ENCODE results near the gene HOXB5. TPM values are rescaled to one million over a fixed set of nuclear protein-coding genes. Genes with fewer than 3 reads are reported as not detected.

The HOXB5 gene
- total and polyA plus RNA-seq, 2 experiments from 2014 or later = 0.24 to 1.9 TPM

DNA sequence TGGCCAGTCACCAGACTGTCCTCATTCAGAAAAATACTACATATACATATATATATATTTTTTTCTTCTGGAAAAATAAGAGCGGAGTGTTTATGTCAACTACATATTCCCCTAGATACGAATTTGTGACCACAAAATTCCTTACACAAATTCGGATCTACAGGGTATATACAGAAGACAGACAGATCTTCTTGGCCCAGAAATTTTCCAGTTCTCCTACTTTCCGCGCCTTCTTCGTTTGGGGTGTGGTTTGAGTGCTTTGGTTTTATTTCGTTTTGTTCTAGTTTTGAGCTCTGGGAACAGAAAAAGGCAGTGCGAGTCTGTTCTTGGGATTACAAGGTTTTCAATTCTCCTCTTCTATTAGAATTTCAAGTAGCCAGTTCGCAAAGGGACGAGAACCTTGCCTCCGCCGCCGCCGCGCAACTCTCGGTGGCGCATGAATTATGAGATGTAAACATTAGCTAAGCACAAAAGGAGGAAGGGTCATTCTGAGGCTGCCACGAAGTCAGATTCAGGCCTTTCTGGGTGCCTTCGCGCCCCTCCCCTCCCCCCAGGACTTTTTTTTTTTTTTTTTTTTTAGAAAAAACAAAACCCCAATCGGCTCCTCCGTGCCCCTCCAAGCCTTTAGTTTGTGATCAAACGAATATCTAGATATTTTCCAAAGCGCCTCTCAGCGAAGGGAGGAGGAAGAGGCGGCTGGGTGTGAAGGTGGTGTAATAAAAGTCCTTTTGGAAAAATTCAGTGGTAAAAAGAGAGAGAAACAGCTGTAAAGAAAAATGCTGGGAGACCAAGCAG is 13.6 kb downstream of the HOXB5 start:
- Histone ChIP-seq H3K4me3 (no peak overlapping the region), H3K27ac (no peak overlapping the region), H3K9me3 (ENCODE audit: low read depth) (no peaks in the 10 kb centered on the region), H3K4me1 (ENCODE audit: low read depth) (no peaks in the 10 kb centered on the region), H3K27me3 (peaks cover 97% of the 10 kb centered on the region), H3K36me3 (no peaks in the 10 kb centered on the region)
- TF ChIP-seq, protein P1, sequence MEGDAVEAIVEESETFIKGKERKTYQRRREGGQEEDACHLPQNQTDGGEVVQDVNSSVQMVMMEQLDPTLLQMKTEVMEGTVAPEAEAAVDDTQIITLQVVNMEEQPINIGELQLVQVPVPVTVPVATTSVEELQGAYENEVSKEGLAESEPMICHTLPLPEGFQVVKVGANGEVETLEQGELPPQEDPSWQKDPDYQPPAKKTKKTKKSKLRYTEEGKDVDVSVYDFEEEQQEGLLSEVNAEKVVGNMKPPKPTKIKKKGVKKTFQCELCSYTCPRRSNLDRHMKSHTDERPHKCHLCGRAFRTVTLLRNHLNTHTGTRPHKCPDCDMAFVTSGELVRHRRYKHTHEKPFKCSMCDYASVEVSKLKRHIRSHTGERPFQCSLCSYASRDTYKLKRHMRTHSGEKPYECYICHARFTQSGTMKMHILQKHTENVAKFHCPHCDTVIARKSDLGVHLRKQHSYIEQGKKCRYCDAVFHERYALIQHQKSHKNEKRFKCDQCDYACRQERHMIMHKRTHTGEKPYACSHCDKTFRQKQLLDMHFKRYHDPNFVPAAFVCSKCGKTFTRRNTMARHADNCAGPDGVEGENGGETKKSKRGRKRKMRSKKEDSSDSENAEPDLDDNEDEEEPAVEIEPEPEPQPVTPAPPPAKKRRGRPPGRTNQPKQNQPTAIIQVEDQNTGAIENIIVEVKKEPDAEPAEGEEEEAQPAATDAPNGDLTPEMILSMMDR (IDR thresholded peaks at IDR 0.05; ENCODE audit: low read depth, low read length) = no peak
- DNase-seq (ENCODE audit: low read depth in 1 of 2, low spot score in 1 of 2) = no peak

DNA sequence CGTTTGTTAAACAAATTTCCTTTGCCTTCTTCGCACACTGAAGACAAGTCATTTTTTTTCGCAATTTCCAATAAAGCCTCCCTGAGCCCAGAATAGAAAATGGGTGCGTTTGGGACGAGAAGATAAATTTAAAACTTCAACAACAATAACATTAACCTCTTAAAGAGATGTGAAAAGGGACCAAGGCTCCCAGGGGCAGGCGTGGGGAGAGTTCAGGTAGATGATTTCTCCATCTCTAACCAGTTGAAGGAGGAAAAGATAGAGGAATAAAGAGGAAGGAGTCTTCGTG is 14.2 kb downstream of the HOXB5 start:
- no peak overlapping the region for H3K27ac ChIP-seq
- H3K27me3 ChIP-seq = peaks cover 97% of the 10 kb centered on the region
- TF ChIP-seq, protein P1 (IDR thresholded peaks at IDR 0.05; ENCODE audit: low read depth, low read length) = no peak
- no peak for DNase-seq (ENCODE audit: low read depth in 1 of 2, low spot score in 1 of 2)
- no peaks in the 10 kb centered on the region for H3K36me3 ChIP-seq
- H3K9me3 ChIP-seq (ENCODE audit: low read depth) = no peaks in the 10 kb centered on the region
- H3K4me3 ChIP-seq = no peak overlapping the region
- H3K4me1 ChIP-seq (ENCODE audit: low read depth) = no peaks in the 10 kb centered on the region

DNA sequence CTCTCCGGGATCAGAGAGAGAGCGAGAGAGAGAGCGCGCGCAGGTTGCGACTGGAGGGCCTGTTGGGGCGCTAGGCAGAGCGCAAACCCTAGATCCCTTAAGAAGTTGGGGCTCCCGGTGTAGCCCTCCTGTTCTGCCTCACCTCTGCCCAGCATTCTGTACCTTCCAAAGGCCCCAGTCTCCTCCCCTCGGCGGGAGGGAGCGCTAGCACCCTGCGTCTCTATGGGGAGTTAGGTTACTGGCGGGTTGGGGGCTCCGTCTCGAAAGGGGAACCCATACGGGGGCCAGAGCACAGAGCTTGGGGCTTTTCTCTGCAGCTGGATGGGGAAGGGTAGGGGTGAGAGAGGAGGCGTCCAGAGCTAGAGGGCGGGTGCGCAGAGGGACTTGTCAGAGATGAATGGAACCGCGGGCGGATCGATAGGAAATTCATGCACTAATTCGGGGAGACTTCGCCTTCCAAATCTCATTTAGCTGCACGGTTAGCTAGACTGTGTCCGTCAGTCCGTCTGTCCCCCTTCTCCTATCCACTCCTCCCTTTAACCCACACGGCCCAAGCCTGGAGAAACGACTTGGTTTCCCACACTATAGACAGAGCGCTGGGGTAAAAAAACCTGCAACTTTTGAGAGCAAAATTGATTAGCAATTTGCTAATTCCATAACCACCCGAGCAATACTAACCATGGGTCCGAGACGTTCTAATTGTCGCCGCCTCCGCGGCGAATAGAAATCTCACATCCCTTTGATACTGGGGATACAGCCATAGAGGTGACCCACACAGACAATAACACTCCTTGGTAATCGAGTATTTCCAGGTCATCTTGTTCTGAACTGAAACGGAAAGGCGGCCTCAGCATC is 14.7 kb downstream of the HOXB5 start:
- peak overlapping the region; percentile 44 for H3K4me3 ChIP-seq
- no peak for DNase-seq (ENCODE audit: low read depth in 1 of 2, low spot score in 1 of 2)

DNA sequence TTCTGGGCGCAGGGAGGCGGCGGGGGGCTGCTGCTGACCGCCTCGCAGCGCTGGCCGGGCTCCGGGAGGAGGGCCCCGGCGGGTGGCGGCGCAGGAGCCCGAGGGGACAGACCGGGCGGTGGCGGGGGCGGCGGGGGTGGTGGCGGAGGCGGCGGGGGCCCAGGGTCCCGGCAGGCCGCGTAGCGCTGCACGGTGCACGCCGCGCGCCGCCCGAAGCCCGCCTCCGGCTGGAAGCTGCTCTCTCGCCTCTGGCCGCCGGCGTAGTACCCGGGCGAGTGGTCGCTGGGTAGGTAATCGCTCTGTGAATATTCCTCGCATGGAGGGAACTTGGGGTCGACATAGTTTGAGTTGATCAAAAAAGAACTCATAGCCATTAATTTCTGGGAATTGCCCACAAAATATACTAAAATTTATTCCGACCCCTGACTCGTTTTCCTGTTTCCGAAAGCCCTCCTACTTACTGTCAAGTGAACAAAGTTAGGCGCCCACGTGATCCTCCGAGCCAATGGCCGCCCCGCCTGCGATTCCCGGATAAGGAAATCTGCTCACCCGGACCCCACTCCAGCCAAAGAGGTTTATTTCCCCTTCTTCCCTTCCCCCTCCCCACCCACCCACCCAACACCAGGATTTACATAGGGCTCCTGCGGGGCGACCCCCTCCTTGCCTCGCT is 15.5 kb downstream of the HOXB5 start, which contains the start of gene HOXB4:
HOXB4 (minus strand) TSS at position 405 of the 670 bp plus-strand sequence; CDS start at position 374, 31 bp downstream.
- no peaks in the 10 kb centered on the region for H3K36me3 ChIP-seq
- TF ChIP-seq, protein P1 (IDR thresholded peaks at IDR 0.05; ENCODE audit: low read depth, low read length) = no peak
- H3K27me3 ChIP-seq = peaks cover 97% of the 10 kb centered on the region
- peaks cover under 1% of the 10 kb centered on the region for H3K4me1 ChIP-seq (ENCODE audit: low read depth)
- DNase-seq (ENCODE audit: low read depth in 1 of 2, low spot score in 1 of 2) = peak in 1 of 2 donors; percentile 86
- no peak within 1 kb of the TSS for H3K27ac ChIP-seq
- no peaks in the 10 kb centered on the region for H3K9me3 ChIP-seq (ENCODE audit: low read depth)
- H3K4me3 ChIP-seq = peak within 1 kb of the TSS; percentile 44

More for the DNA sequence above, 14.7 kb downstream of the HOXB5 start:
- TF ChIP-seq, protein P1 (IDR thresholded peaks at IDR 0.05; ENCODE audit: low read depth, low read length) = no peak
- no peak overlapping the region for H3K27ac ChIP-seq
- no peaks in the 10 kb centered on the region for H3K4me1 ChIP-seq (ENCODE audit: low read depth)
- no peaks in the 10 kb centered on the region for H3K9me3 ChIP-seq (ENCODE audit: low read depth)
- no peaks in the 10 kb centered on the region for H3K36me3 ChIP-seq
- H3K27me3 ChIP-seq = peaks cover 97% of the 10 kb centered on the region

DNA sequence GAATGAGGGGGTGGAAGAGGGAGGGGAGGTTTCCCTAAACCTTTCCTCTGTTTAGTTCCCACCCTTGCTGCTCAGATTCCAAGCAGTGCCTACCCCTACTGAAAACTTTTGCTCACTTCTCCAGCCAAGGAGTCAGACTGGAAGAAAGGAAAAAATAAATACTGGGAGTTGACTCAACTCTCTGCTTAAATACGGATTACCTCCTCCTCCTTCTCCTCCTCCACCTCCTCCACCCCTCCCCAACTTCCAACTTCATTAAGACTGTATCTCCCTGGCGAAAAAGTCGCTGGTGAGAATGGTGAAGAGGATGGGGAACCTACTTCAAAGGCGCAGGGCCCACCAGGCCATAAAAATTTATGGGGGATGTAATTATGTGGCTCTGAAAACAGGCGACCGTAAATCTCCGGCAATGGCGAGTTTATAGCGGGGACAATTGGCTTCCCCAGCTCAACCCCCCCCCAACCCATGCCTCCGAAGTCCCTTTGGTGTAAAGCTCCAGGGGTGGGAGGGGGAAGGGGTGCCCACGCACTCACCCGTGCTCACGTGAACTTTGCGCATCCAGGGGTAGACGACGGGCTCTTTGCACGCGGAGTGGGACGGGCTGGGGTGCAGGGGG is 16.1 kb downstream of the HOXB5 start:
- Histone ChIP-seq H3K9me3 (ENCODE audit: low read depth) (no peaks in the 10 kb centered on the region), H3K4me1 (ENCODE audit: low read depth) (peaks cover 4% of the 10 kb centered on the region), H3K27ac (no peak overlapping the region), H3K27me3 (peaks cover 97% of the 10 kb centered on the region), H3K36me3 (no peaks in the 10 kb centered on the region), H3K4me3 (peak overlapping the region; percentile 44)
- TF ChIP-seq, protein P1 (IDR thresholded peaks at IDR 0.05; ENCODE audit: low read depth, low read length) = no peak
- DNase-seq (ENCODE audit: low read depth in 1 of 2, low spot score in 1 of 2) = no peak
